Keratinocyte (primary cell): ENCODE measurements around the gene TESK1.

Experiments used
- EZH2 ChIP-seq: IDR thresholded peaks from one replicate; pipeline ENCODE4 v1.6.1; 2012; ENCODE audit warnings: inconsistent platforms, mild to moderate bottlenecking, low read length, moderate library complexity
- TF ChIP-seq, protein P1 (sequence below), 3 experiments: IDR thresholded peaks in 1 of 3; conservative IDR thresholded peaks in 1 of 3; optimal IDR thresholded peaks in 1 of 3; 2 replicates in 2 of 3; 3 replicates in 1 of 3; pipeline versions ENCODE3 to v1.5.1; 2011; ENCODE audit warnings: low read length in 3 of 3, mild to moderate bottlenecking in 3 of 3, moderate library complexity in 2 of 3, control low read depth in 1 of 3, inconsistent platforms in 1 of 3; ENCODE audit not compliant: insufficient read depth in 2 of 3; ENCODE audit errors: extremely low read depth in 1 of 3

DNA sequence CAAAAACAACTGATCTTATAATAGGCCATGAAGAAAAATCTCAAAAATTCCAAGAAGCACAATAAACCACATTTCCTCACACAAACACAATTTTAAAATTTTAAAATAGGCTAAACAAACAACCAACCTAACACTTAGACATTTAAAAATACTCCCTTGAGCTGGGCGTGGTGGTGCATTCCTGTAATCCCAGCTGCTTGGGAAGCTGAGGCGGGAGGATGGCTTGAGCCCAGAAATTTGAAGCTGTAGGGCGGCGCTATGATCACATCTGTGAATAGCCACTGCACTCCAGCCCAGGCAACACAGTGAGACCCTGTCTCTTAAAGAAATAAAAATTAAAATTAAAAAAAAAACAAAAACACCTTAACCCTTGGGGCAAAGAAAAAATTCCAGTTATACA, 36.9 kb upstream of the TESK1 start:
- TF ChIP-seq, protein P1, sequence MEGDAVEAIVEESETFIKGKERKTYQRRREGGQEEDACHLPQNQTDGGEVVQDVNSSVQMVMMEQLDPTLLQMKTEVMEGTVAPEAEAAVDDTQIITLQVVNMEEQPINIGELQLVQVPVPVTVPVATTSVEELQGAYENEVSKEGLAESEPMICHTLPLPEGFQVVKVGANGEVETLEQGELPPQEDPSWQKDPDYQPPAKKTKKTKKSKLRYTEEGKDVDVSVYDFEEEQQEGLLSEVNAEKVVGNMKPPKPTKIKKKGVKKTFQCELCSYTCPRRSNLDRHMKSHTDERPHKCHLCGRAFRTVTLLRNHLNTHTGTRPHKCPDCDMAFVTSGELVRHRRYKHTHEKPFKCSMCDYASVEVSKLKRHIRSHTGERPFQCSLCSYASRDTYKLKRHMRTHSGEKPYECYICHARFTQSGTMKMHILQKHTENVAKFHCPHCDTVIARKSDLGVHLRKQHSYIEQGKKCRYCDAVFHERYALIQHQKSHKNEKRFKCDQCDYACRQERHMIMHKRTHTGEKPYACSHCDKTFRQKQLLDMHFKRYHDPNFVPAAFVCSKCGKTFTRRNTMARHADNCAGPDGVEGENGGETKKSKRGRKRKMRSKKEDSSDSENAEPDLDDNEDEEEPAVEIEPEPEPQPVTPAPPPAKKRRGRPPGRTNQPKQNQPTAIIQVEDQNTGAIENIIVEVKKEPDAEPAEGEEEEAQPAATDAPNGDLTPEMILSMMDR (optimal IDR thresholded peaks at IDR 0.05 in 1 of 3, IDR thresholded peaks at IDR 0.05 in 1 of 3, conservative IDR thresholded peaks at IDR 0.05 in 1 of 3; ENCODE audit: extremely low read depth in 1 of 3, insufficient read depth in 2 of 3, low read length in 3 of 3), result peak in 1 of 3 experiments; percentile 11
- TF ChIP-seq EZH2, result no peak
